GM12892 (cell line): ENCODE measurements around the gene CCDC88C.

Source experiments
- POLR2A ChIP-seq: IDR thresholded peaks from 2 replicates; pipeline ENCODE4 v1.6.1; 2011; ENCODE audit warnings: low read depth, low read length, control low read depth
- TAF1 ChIP-seq: IDR thresholded peaks from 2 replicates; pipeline ENCODE4 v1.6.1; 2011; ENCODE audit warnings: low read depth, mild to moderate bottlenecking, control low read depth, low read length, borderline replicate concordance

DNA sequence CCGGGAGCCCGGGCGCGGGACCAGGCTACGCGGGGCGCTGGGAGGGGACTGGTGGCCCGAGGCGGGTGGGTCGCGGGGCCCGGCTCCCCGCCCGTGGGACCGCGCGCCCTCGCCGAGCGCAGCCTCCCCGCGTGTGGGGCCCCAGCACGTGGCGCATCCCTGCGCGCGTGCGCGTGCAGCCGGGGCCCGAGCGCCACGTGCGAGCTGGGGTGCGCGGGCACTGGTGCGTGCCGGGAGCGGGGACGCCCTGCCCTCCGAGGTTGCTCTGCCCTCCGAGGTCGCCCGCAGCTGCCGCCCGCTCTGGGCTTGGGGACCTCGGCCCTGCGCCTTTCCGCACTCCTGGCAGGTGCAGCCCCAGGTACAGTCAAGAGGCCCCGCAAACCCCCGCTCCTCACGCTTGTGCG is 365 bp upstream of the CCDC88C start:
- TF ChIP-seq TAF1 = no peak
- TF ChIP-seq POLR2A = peak; percentile 20
